H1 (cell line): ENCODE measurements around the gene GSE1. TPM values are rescaled to one million over a fixed set of nuclear protein-coding genes. Genes with fewer than 3 reads are reported as not detected.

Experiments
- CTCF ChIA-PET: fragments of 300-600 bp; sonication (Branson Sonifier 250); formaldehyde crosslinking; loops from one replicate; lab custom pipeline; 2021; ENCODE audit not compliant: partially characterized antibody; lab: Charles Lee
- POLR2A ChIA-PET: fragments of 300-600 bp; sonication (Branson Sonifier 250); formaldehyde crosslinking; loops from one replicate; lab custom pipeline; 2021; ENCODE audit warnings: inconsistent platforms; ENCODE audit not compliant: partially characterized antibody; lab: Charles Lee
- DNase-seq, 2 experiments: peaks; one replicate each; pipeline versions ENCODE4 v3.0.0 to v3.0.0-alpha.2; 2010 to 2022; ENCODE audit warnings: low spot score in 2 of 2, low read depth in 1 of 2, mixed read lengths in 1 of 2
- FAIRE-seq: peaks from 2 replicates; lab custom pipeline; 2011; peaks lifted over from hg19 to GRCh38; lab: Jason Lieb, UNC
- H2AFZ ChIP-seq: 2 replicates; pipeline ENCODE4 v1.8.1; 2012; ENCODE audit warnings: low read length, inconsistent platforms
- H2AK5ac ChIP-seq: 2 replicates; pipeline ENCODE4 v1.6.1; 2013; ENCODE audit warnings: low read depth, low read length
- H2BK120ac ChIP-seq: replicated peaks from 2 replicates; pipeline ENCODE3; 2013; ENCODE audit warnings: low read depth, low read length, inconsistent platforms
- H2BK12ac ChIP-seq: 2 replicates; pipeline ENCODE4 v1.6.1; 2013; ENCODE audit warnings: low read depth, low read length
- H2BK15ac ChIP-seq: 2 replicates; pipeline ENCODE4 v1.6.1; 2013; ENCODE audit warnings: low read length
- H2BK20ac ChIP-seq: 2 replicates; pipeline ENCODE4 v1.6.1; 2013; ENCODE audit warnings: low read length
- H2BK5ac ChIP-seq: 2 replicates; pipeline ENCODE4 v1.6.1; 2013; ENCODE audit warnings: low read depth, low read length
- H3K14ac ChIP-seq: 2 replicates; pipeline ENCODE4 v1.6.1; 2013; ENCODE audit warnings: inconsistent platforms; ENCODE audit not compliant: insufficient read length
- H3K18ac ChIP-seq: 2 replicates; pipeline ENCODE4 v1.6.1; 2013; ENCODE audit warnings: low read length; ENCODE audit errors: extremely low read depth
- H3K23ac ChIP-seq: 2 replicates; pipeline ENCODE4 v1.6.1; 2013; ENCODE audit warnings: inconsistent platforms; ENCODE audit not compliant: insufficient read length
- H3K23me2 ChIP-seq: 2 replicates; pipeline ENCODE4 v1.6.1; 2013; ENCODE audit warnings: low read depth, low read length
- H3K27ac ChIP-seq: 2 replicates; pipeline ENCODE4 v1.6.1; 2011; ENCODE audit warnings: low read depth, low read length, inconsistent platforms
- H3K27me3 ChIP-seq, 4 experiments: replicated peaks in 1 of 4; 1 replicate in 1 of 4; 2 replicates in 3 of 4; pipeline versions ENCODE4 v1.6.1 to v1.8.1; 2011 to 2013; ENCODE audit warnings: low read length in 3 of 4, mild to moderate bottlenecking in 3 of 4, inconsistent platforms in 2 of 4, mixed read lengths in 2 of 4, moderate library complexity in 1 of 4; ENCODE audit not compliant: control insufficient read depth in 3 of 4, insufficient read depth in 3 of 4; ENCODE audit errors: extremely low read depth in 1 of 4
- H3K36me3 ChIP-seq, 4 experiments: 2 replicates each; pipeline versions ENCODE4 v1.6.1 to v1.8.1; 2011 to 2013; ENCODE audit warnings: mild to moderate bottlenecking in 4 of 4, low read length in 3 of 4, moderate library complexity in 2 of 4, control low read depth in 1 of 4, inconsistent platforms in 1 of 4; ENCODE audit not compliant: insufficient read depth in 4 of 4, control insufficient read depth in 2 of 4
- H3K4ac ChIP-seq: replicated peaks from 2 replicates; pipeline ENCODE3; 2013; ENCODE audit warnings: low read length, low read depth, mixed read lengths, inconsistent platforms; ENCODE audit not compliant: insufficient read length
- H3K4me1 ChIP-seq, 4 experiments: replicated peaks in 1 of 4; 1 replicate in 1 of 4; 2 replicates in 3 of 4; pipeline versions ENCODE4 v1.6.1 to v1.8.1; 2011 to 2013; ENCODE audit warnings: low read length in 3 of 4, inconsistent platforms in 2 of 4, mixed read lengths in 1 of 4; ENCODE audit not compliant: insufficient read depth in 4 of 4, control insufficient read depth in 3 of 4
- H3K4me2 ChIP-seq, 2 experiments: 2 replicates each; pipeline versions ENCODE4 v1.6.1 to v1.8.1; 2011 to 2013; ENCODE audit warnings: low read depth in 2 of 2, low read length in 2 of 2, control low read depth in 1 of 2, inconsistent platforms in 1 of 2, mild to moderate bottlenecking in 1 of 2; ENCODE audit not compliant: insufficient read depth in 1 of 2
- H3K4me3 ChIP-seq, 4 experiments: fragments of 200-600, 300-600 bp in 1 of 4; sonication (generic), shearing (Covaris generic), sonication (Bioruptor Twin) in 1 of 4; 2 replicates each; pipeline versions ENCODE4 v1.5.1 to v1.8.1; 2011 to 2016; ENCODE audit warnings: low read length in 4 of 4, low read depth in 3 of 4, control low read depth in 2 of 4, inconsistent platforms in 2 of 4, mild to moderate bottlenecking in 2 of 4, mixed read lengths in 1 of 4, moderate library complexity in 1 of 4; ENCODE audit not compliant: insufficient read depth in 2 of 4; ENCODE audit errors: extremely low read depth in 1 of 4
- H3K56ac ChIP-seq: replicated peaks from 2 replicates; pipeline ENCODE3; 2013; ENCODE audit warnings: low read depth, mild to moderate bottlenecking, mixed read lengths, low read length, inconsistent platforms; ENCODE audit not compliant: insufficient read length
- H3K79me1 ChIP-seq: 2 replicates; pipeline ENCODE4 v1.6.1; 2013; ENCODE audit warnings: low read depth, low read length, control low read depth
- H3K79me2 ChIP-seq, 2 experiments: 2 replicates each; pipeline versions ENCODE4 v1.6.1 to v1.8.1; 2012 to 2013; ENCODE audit warnings: low read length in 2 of 2, mild to moderate bottlenecking in 2 of 2, inconsistent platforms in 1 of 2; ENCODE audit not compliant: insufficient read depth in 2 of 2, control insufficient read depth in 1 of 2
- H3K9ac ChIP-seq, 4 experiments: replicated peaks in 1 of 4; 1 replicate in 1 of 4; 2 replicates in 3 of 4; pipeline versions ENCODE4 v1.6.1 to v1.8.1; 2011 to 2013; ENCODE audit warnings: low read depth in 3 of 4, low read length in 3 of 4, control low read depth in 2 of 4, mild to moderate bottlenecking in 2 of 4, moderate library complexity in 2 of 4, inconsistent platforms in 1 of 4; ENCODE audit errors: extremely low read depth in 1 of 4
- H3K9me3 ChIP-seq, 2 experiments: 2 replicates each; pipeline versions ENCODE4 v1.6.1 to v1.8.1; 2012 to 2013; ENCODE audit warnings: mild to moderate bottlenecking in 2 of 2, moderate library complexity in 2 of 2, control low read depth in 1 of 2, inconsistent platforms in 1 of 2, low read depth in 1 of 2, low read length in 1 of 2, mixed read lengths in 1 of 2; ENCODE audit not compliant: insufficient read depth in 2 of 2
- H4K20me1 ChIP-seq, 2 experiments: replicated peaks in 1 of 2; 2 replicates each; pipeline versions ENCODE3 to v1.8.1; 2011 to 2013; ENCODE audit warnings: inconsistent platforms in 2 of 2, low read length in 2 of 2, mild to moderate bottlenecking in 1 of 2; ENCODE audit not compliant: insufficient read depth in 2 of 2, control insufficient read depth in 1 of 2
- H4K5ac ChIP-seq: 2 replicates; pipeline ENCODE4 v1.6.1; 2013; ENCODE audit warnings: low read length, low read depth, mixed read lengths, inconsistent platforms; ENCODE audit not compliant: insufficient read length
- H4K8ac ChIP-seq: 2 replicates; pipeline ENCODE4 v1.8.0; 2013; ENCODE audit warnings: mild to moderate bottlenecking, moderate library complexity, low read length, inconsistent platforms; ENCODE audit not compliant: insufficient read depth; ENCODE audit errors: extremely low read depth
- H4K91ac ChIP-seq: replicated peaks from 2 replicates; pipeline ENCODE3; 2013; ENCODE audit warnings: low read length, mixed read lengths, inconsistent platforms; ENCODE audit not compliant: insufficient read length
- CBX8 ChIP-seq: fragments of 300-800, 300-1000 bp; sonication (generic); IDR thresholded peaks from 2 replicates; pipeline ENCODE4 v1.7.1; 2016; ENCODE audit warnings: low read depth, low read length, borderline replicate concordance
- CHD2 ChIP-seq: IDR thresholded peaks from 2 replicates; pipeline ENCODE4 v1.6.1; 2012; ENCODE audit warnings: low read length, improper control_type of control experiment
- CREB1 ChIP-seq: IDR thresholded peaks from 2 replicates; pipeline ENCODE4 v1.6.1; 2012; ENCODE audit warnings: inconsistent platforms
- EGR1 ChIP-seq: IDR thresholded peaks from 2 replicates; pipeline ENCODE4 v1.6.1; 2011; ENCODE audit warnings: low read depth, low read length, borderline replicate concordance
- HDAC2 ChIP-seq, 2 experiments: fragments of 300-600 bp in 1 of 2; sonication (generic) in 1 of 2; IDR thresholded peaks; 2 replicates each; pipeline ENCODE4 v1.6.1; 2011 to 2012; ENCODE audit warnings: low read depth in 2 of 2, low read length in 2 of 2, mild to moderate bottlenecking in 2 of 2, moderate library complexity in 2 of 2, borderline replicate concordance in 1 of 2, inconsistent platforms in 1 of 2
- KDM1A ChIP-seq: fragments of 200-600, 300-600 bp; sonication (generic); IDR thresholded peaks from 2 replicates; pipeline ENCODE4 v1.7.1; 2016; ENCODE audit warnings: mild to moderate bottlenecking, low read length, borderline replicate concordance
- whole genome bisulfite sequencing, 2 experiments: shearing (Covaris generic) in 1 of 2; methylation state at CpG; one replicate each; pipeline versions ENCODE4 v1.1.6 to v1.1.7; 2013 to 2015; ENCODE audit warnings: low lambda C conversion rate in 2 of 2, mixed read lengths in 2 of 2, inconsistent platforms in 1 of 2, low coverage in 1 of 2, missing lambda C conversion rate in 1 of 2; ENCODE audit not compliant: insufficient replicate concordance in 2 of 2, insufficient coverage in 1 of 2, insufficient read length in 1 of 2; ENCODE audit errors: extremely low coverage in 1 of 2, missing lambda C conversion rate in 1 of 2; 5-methylcytosine and 5-hydroxymethylcytosine counted together
- polyA plus RNA-seq, 7 experiments: library from polyadenylated mRNA; depleted of rRNA in 3 of 7; stranded (reverse) in 5 of 7; unstranded in 2 of 7; fragments of >200 nt in 5 of 7; fragments of 200-250 nt in 2 of 7; gene quantifications; 1 replicate in 5 of 7; 2 replicates in 1 of 7; 4 replicates in 1 of 7; pipeline versions ENCODE4 v1.2.1 to v1.2.3, GENCODE V29; 2011 to 2013; ENCODE audit warnings: missing spikeins in 2 of 7, mixed read lengths in 2 of 7
- total RNA-seq: library from RNA; stranded (reverse); fragmentation: NEBNext Ultra II Directional; extraction: Animal tissue kit (Norgen Biotek cat#: 25700); gene quantifications from 2 replicates; pipeline ENCODE4 v1.2.1, GENCODE V29; 2021
- TF ChIP-seq, protein P1 (sequence below): IDR thresholded peaks from 2 replicates; pipeline ENCODE4 v1.6.1; 2011; ENCODE audit warnings: low read length, improper control_type of control experiment
- TF ChIP-seq, protein P2 (sequence below): IDR thresholded peaks from 2 replicates; pipeline ENCODE4 v1.6.1; 2012; ENCODE audit warnings: inconsistent platforms

Gene GSE1
- total and polyA plus RNA-seq, 2 of the 8 experiments (the other 6 are each of a cell fraction or from before 2014, with no cell fraction given) = 26.0 to 65.6 TPM

DNA sequence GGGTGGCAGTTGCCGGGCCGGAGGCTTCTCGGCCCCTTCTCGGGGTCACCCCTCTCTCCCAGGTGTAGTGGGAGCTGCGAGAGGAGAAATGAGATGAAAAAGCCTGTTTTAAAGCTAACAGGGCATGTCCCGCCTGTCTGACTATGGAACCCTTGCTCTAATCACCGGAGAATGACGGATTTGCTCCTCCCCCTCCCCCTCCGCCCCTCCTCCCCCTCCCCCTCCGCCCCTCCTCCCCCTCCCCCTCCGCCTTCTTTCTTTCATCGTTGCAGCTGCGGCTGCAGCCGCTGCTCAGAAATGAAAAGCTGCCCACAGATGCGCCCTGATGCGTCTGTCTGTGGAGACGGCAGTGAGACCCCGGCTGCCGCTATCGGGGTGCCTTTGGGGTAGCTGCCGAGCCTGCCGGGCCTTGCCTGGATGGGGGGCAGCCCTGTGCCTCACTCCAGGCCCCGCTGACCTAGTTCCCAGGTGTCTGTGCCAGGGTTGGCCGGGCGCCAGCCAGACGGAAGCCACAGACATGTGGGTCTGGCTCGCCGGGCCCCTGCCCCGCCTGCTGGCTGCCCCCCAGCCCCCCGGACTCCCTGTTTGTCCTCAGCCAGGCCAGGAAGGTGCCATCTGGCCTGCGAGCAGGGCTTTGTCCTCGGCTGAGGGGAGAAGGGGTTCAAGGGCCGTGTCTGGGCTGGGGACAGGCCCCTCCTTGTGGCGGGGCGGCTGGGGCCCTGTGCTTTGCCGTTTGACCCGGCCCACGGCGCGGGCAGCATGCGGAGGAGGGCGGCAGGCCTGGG lies 37.9 kb downstream of the GSE1 start:
- Histone ChIP-seq H2BK120ac (no peak overlapping the region), H3K4me3 (no peak overlapping the region), H2BK15ac (no peak overlapping the region), H4K5ac (no peak overlapping the region), H3K27ac (no peak overlapping the region), H3K23ac (no peak overlapping the region), H3K18ac (no peak overlapping the region), H4K91ac (no peak overlapping the region), H2AK5ac (no peak overlapping the region), H2BK12ac (no peak overlapping the region), H3K79me2 (peaks cover 0 to 20% of the 10 kb centered on the region in 2 experiments; a peak in 1 of 4 replicates), H3K36me3 (peaks cover 5 to 40% (median 18%) of the 10 kb centered on the region in 4 experiments), H3K27me3 (no peaks in the 10 kb centered on the region), H3K4me1 (peaks cover 0 to 5% (median 0%) of the 10 kb centered on the region in 4 experiments; a peak in 2 of 7 replicates), H4K20me1 (peaks cover 26 to 40% of the 10 kb centered on the region in 2 experiments), H3K9me3 (peaks cover 0 to 12% of the 10 kb centered on the region in 2 experiments; a peak in 1 of 4 replicates), H3K56ac (no peak overlapping the region), H2AFZ (no peak overlapping the region), H3K14ac (no peak overlapping the region), H3K4me2 (no peak overlapping the region), H3K23me2 (no peaks in the 10 kb centered on the region), H2BK20ac (no peak overlapping the region), H2BK5ac (no peak overlapping the region), H4K8ac (no peak overlapping the region), H3K79me1 (peaks cover 17% of the 10 kb centered on the region), H3K4ac (no peak overlapping the region), H3K9ac (no peak overlapping the region)
- POLR2A ChIA-PET = interaction anchor here (1.1 to 1.8 kb wide), 2 partner anchors 11 to 15 kb away, joined by 3 to 5 read pairs; no protein-coding TSS in a partner anchor
- TF ChIP-seq, protein P1, sequence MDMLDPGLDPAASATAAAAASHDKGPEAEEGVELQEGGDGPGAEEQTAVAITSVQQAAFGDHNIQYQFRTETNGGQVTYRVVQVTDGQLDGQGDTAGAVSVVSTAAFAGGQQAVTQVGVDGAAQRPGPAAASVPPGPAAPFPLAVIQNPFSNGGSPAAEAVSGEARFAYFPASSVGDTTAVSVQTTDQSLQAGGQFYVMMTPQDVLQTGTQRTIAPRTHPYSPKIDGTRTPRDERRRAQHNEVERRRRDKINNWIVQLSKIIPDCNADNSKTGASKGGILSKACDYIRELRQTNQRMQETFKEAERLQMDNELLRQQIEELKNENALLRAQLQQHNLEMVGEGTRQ = no peak
- TF ChIP-seq CREB1 (no peak), KDM1A (no peak), EGR1 (no peak), CBX8 (no peak), HDAC2 (IDR thresholded peaks at IDR 0.05; ENCODE audit: borderline replicate concordance in 1 of 2, low read depth in 2 of 2, low read length in 2 of 2) (no peak), CHD2 (no peak)
- TF ChIP-seq, protein P2, sequence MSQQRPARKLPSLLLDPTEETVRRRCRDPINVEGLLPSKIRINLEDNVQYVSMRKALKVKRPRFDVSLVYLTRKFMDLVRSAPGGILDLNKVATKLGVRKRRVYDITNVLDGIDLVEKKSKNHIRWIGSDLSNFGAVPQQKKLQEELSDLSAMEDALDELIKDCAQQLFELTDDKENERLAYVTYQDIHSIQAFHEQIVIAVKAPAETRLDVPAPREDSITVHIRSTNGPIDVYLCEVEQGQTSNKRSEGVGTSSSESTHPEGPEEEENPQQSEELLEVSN = no peak
- WGBS, 2 experiments = 95% methylated on average over 28 of the region's 42 CpGs; no CpG with 5 or more reads in 1 of the 2 experiments
- FAIRE-seq (no peak), DNase-seq (no peak)
- CTCF ChIA-PET = interaction anchor here (0.9 to 3.9 kb wide), 12 partner anchors 8 to 235 kb away, joined by 3 to 23 read pairs (median 4); no protein-coding TSS in a partner anchor
